SU-DHL-6 (cell line): ENCODE data around the gene LAMA2.

Experiments used
- H2AFZ ChIP-seq: fragments of 200-600 bp; sonication (generic); 2 replicates; pipeline ENCODE4 v1.6.1; 2014; ENCODE audit warnings: low read depth, mild to moderate bottlenecking, moderate library complexity, mixed read lengths, antibody characterized with exemption, low read length; ENCODE audit not compliant: severe bottlenecking
- H3F3A ChIP-seq: fragments of 200-600 bp; shearing (Covaris generic); 2 replicates; pipeline ENCODE4 v1.6.0; 2016; ENCODE audit warnings: antibody characterized with exemption, mild to moderate bottlenecking; ENCODE audit not compliant: insufficient read depth
- H3K27ac ChIP-seq: fragments of 200-600 bp; sonication (generic); 2 replicates; pipeline ENCODE4 v1.5.1; 2016; ENCODE audit warnings: low read depth, mild to moderate bottlenecking, low read length, moderate library complexity, mixed read lengths
- H3K27me3 ChIP-seq: fragments of 200-600 bp; sonication (generic), shearing (Covaris generic); 2 replicates; pipeline ENCODE4 v1.6.0; 2014; ENCODE audit warnings: mild to moderate bottlenecking, low read length
- H3K36me3 ChIP-seq: fragments of 200-600 bp; sonication (generic); 2 replicates; pipeline ENCODE4 v1.6.1; 2014; ENCODE audit warnings: mild to moderate bottlenecking, low read length, mixed read lengths
- H3K4me2 ChIP-seq: fragments of 300-600, 200-600 bp; shearing (Covaris generic), sonication (generic); 2 replicates; pipeline ENCODE4 v1.6.0; 2014; ENCODE audit warnings: low read length, low read depth, mild to moderate bottlenecking; ENCODE audit not compliant: poor library complexity, severe bottlenecking
- H3K4me3 ChIP-seq: fragments of 200-600 bp; sonication (generic); 2 replicates; pipeline ENCODE4 v1.5.1; 2014; ENCODE audit warnings: antibody characterized with exemption, low read length, mild to moderate bottlenecking, mixed read lengths; ENCODE audit not compliant: insufficient read depth, poor library complexity, severe bottlenecking
- H3K79me2 ChIP-seq: fragments of 200-600 bp; sonication (generic); 2 replicates; pipeline ENCODE4 v1.6.1; 2014; ENCODE audit warnings: mild to moderate bottlenecking, low read length, moderate library complexity; ENCODE audit not compliant: insufficient read depth
- H3K9ac ChIP-seq: fragments of 200-600 bp; sonication (generic); 2 replicates; pipeline ENCODE4 v1.7.0; 2014; ENCODE audit warnings: mild to moderate bottlenecking, low read length
- H3K9me2 ChIP-seq: fragments of 200-600 bp; sonication (generic); replicated peaks from 2 replicates; pipeline ENCODE4 v1.6.1; 2014; ENCODE audit warnings: low read length; ENCODE audit not compliant: insufficient read depth
- H3K9me3 ChIP-seq: fragments of 200-600 bp; sonication (generic); 2 replicates; pipeline ENCODE4 v1.6.1; 2014; ENCODE audit warnings: low read length, mixed read lengths; ENCODE audit not compliant: insufficient read depth
- H4K20me1 ChIP-seq: fragments of 200-600 bp; sonication (generic); 2 replicates; pipeline ENCODE4 v1.6.1; 2014; ENCODE audit warnings: low read depth, mild to moderate bottlenecking, antibody characterized with exemption, low read length, moderate library complexity, mixed read lengths
- EZH2phosphoT487 ChIP-seq: fragments of 200-600 bp; sonication (generic), shearing (Covaris generic); conservative IDR thresholded peaks from 2 replicates; pipeline ENCODE4 v1.6.1; 2018; ENCODE audit warnings: mild to moderate bottlenecking, antibody characterized with exemption, low read length, moderate library complexity, mixed read lengths
- TF ChIP-seq, protein P1 (sequence below): fragments of 200-600 bp; sonication (generic); IDR thresholded peaks from one replicate; pipeline ENCODE4 v1.5.1; 2017; ENCODE audit warnings: antibody characterized with exemption, mild to moderate bottlenecking, low read length, moderate library complexity; ENCODE audit not compliant: insufficient read depth, poor library complexity, severe bottlenecking

The LAMA2 gene

DNA sequence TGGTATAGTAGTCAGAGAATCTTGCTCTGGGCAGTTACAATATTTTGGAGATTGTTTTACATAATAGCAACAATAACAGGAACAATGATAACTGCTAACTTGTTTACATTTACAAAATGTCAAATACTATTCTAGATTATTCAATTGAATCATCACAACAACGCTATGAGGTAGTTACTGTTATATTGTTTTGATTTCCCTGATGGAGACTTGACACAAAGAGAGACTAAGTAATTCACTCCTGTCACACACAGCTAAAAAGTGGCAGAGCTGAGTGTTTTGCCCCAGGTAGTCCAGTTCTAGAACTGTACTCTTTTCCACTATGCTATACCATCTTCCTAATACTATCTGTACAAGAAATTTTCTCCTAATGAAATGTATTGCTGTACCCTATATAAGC lies 356.1 kb downstream of the LAMA2 start:
- H2AFZ ChIP-seq, result no peak overlapping the region
- no peaks in the 10 kb centered on the region for H3K36me3 ChIP-seq
- TF ChIP-seq, protein P1, sequence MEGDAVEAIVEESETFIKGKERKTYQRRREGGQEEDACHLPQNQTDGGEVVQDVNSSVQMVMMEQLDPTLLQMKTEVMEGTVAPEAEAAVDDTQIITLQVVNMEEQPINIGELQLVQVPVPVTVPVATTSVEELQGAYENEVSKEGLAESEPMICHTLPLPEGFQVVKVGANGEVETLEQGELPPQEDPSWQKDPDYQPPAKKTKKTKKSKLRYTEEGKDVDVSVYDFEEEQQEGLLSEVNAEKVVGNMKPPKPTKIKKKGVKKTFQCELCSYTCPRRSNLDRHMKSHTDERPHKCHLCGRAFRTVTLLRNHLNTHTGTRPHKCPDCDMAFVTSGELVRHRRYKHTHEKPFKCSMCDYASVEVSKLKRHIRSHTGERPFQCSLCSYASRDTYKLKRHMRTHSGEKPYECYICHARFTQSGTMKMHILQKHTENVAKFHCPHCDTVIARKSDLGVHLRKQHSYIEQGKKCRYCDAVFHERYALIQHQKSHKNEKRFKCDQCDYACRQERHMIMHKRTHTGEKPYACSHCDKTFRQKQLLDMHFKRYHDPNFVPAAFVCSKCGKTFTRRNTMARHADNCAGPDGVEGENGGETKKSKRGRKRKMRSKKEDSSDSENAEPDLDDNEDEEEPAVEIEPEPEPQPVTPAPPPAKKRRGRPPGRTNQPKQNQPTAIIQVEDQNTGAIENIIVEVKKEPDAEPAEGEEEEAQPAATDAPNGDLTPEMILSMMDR, result no peak
- no peak for TF ChIP-seq EZH2phosphoT487
- no peaks in the 10 kb centered on the region for H3K79me2 ChIP-seq
- H3K4me2 ChIP-seq, result no peak overlapping the region
- no peaks in the 10 kb centered on the region for H3K27me3 ChIP-seq
- H3K9me3 ChIP-seq, result no peaks in the 10 kb centered on the region
- no peaks in the 10 kb centered on the region for H4K20me1 ChIP-seq
- H3K9me2 ChIP-seq, result no peaks in the 10 kb centered on the region
- no peak overlapping the region for H3K9ac ChIP-seq
- no peak overlapping the region for H3K27ac ChIP-seq
- H3F3A ChIP-seq, result no peaks in the 10 kb centered on the region
- H3K4me3 ChIP-seq, result no peak overlapping the region

DNA sequence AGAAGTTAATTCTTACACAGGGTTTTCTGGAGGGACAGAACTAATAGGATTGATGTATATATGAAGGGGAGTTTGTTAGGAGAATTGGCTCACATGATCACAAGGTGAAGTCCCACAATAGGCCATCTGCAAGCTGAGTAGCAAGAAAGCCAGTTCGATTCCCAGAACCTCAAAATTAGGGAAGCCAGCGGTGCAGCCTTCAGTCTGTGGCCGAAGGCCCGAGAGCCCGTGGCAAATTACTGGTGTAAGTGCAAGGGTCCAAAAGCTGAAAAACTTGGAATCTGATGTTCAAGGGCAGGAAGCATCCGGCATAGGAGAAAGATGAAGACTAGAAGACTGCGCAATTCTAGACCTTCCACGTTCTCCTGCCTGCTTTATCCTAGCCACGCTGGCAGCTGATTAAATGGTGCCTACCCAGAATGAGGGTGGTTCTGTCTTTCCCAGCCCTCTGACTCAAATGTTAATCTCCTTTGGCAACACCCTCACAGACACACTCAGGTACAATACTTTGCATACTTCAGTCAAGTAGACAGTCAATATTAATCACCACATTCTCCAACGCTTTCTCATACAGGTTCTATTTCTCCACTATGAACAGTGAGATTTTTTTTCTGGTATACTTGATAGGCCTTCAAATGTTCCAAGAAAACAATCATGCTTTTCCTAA lies 357.0 kb downstream of the LAMA2 start:
- H3K9me3 ChIP-seq, result no peaks in the 10 kb centered on the region
- no peak overlapping the region for H2AFZ ChIP-seq
- no peak overlapping the region for H3K27ac ChIP-seq
- H3K9ac ChIP-seq, result no peak overlapping the region
- no peak overlapping the region for H3K4me3 ChIP-seq
- no peaks in the 10 kb centered on the region; the same call in 1 of the 2 replicates for H3K27me3 ChIP-seq
- H3K4me2 ChIP-seq, result no peak overlapping the region
- TF ChIP-seq EZH2phosphoT487, result no peak
- TF ChIP-seq, protein P1, result no peak
- no peaks in the 10 kb centered on the region for H3K79me2 ChIP-seq
- no peaks in the 10 kb centered on the region for H4K20me1 ChIP-seq
- H3K36me3 ChIP-seq, result no peaks in the 10 kb centered on the region
- H3K9me2 ChIP-seq, result no peaks in the 10 kb centered on the region
- H3F3A ChIP-seq, result no peaks in the 10 kb centered on the region

DNA sequence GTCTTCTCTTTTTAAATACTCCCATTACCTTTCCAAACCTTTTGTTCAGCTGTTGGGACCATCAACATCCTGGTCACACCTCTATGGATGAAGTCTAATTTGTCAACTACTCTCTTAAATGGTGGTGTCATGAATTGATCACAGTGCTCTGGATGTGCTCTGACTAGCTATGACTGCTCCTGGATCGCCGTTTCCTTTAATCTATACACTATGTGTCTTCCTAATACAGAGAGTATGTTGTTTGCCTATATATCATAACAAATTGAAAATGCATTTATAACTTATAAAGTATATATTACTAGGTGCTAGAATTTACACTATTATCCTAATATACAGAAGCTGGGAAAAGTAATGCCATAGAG lies 357.5 kb downstream of the LAMA2 start:
- H3K9me2 ChIP-seq, result no peaks in the 10 kb centered on the region
- H3K27ac ChIP-seq, result no peak overlapping the region
- H3K36me3 ChIP-seq, result no peaks in the 10 kb centered on the region
- H3K79me2 ChIP-seq, result no peaks in the 10 kb centered on the region
- no peaks in the 10 kb centered on the region for H3F3A ChIP-seq
- H3K4me2 ChIP-seq, result no peak overlapping the region
- no peaks in the 10 kb centered on the region; the same call in 1 of the 2 replicates for H3K27me3 ChIP-seq
- H3K9me3 ChIP-seq, result no peaks in the 10 kb centered on the region
- H2AFZ ChIP-seq, result no peak overlapping the region
- no peaks in the 10 kb centered on the region for H4K20me1 ChIP-seq
- TF ChIP-seq EZH2phosphoT487, result no peak
- TF ChIP-seq, protein P1, result no peak
- H3K9ac ChIP-seq, result no peak overlapping the region
- no peak overlapping the region for H3K4me3 ChIP-seq
